ES-I3 (cell line): ENCODE data around the gene MMD.
"Not testable (repeated sequence)": the region's sequence is repeated elsewhere in the genome, so short reads cannot be mapped to it uniquely, and the experiment has no call there.

Source experiments
- H3K36me3 ChIP-seq: 2 replicates; pipeline ENCODE4 v1.6.1; 2013; ENCODE audit warnings: mild to moderate bottlenecking, low read length, control low read depth, moderate library complexity; ENCODE audit not compliant: insufficient read depth
- H3K4me1 ChIP-seq: 2 replicates; pipeline ENCODE4 v1.6.1; 2013; ENCODE audit warnings: mild to moderate bottlenecking, control low read depth, low read length; ENCODE audit not compliant: insufficient read depth
- H3K9ac ChIP-seq: 2 replicates; pipeline ENCODE4 v1.6.1; 2013; ENCODE audit warnings: low read depth, mild to moderate bottlenecking, low read length, moderate library complexity
- H3K9me3 ChIP-seq: 2 replicates; pipeline ENCODE4 v1.6.1; 2013; ENCODE audit warnings: mild to moderate bottlenecking, low read length, moderate library complexity; ENCODE audit not compliant: control insufficient read depth, insufficient read depth

MMD gene

GRCh38 chr17:55405600-55405999 lies 16.0 kb downstream of the MMD start:
- Histone ChIP-seq H3K36me3 (peaks cover 28% of the 10 kb centered on the region), H3K4me1 (no peaks in the 10 kb centered on the region), H3K9ac (no peak overlapping the region), H3K9me3 (no peaks in the 10 kb centered on the region)

DNA sequence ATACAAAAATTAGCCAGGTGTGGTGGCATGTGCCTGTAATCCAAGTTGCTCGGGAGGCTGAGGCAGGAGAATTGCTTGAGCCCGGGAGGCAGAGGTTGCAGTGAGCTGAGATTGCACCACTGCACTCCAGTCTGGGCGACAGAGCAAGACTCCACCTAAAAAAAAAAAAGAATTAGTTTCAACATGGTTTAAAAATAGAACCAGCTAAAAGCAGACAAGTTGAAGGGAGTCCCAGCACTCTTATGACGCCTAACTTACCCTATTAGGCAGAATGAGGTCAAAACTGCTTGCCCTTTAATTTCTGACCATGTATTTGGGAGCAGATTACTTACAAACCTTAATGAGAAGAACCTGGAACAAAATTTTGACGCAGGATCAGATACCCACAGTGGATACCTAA lies 17.4 kb downstream of the MMD start:
- H3K4me1 ChIP-seq, H3K9ac ChIP-seq, H3K9me3 ChIP-seq: not testable (repeated sequence)
- H3K36me3 ChIP-seq, result peaks cover 32% of the 10 kb centered on the region

- peaks cover 33% of the 10 kb centered on the region for H3K36me3 ChIP-seq
- no peaks in the 10 kb centered on the region for H3K4me1 ChIP-seq
- H3K9me3 ChIP-seq, result no peaks in the 10 kb centered on the region
- H3K9ac ChIP-seq, result no peak overlapping the region
Observed at GRCh38 chr17:55402374-55402773, 19.3 kb downstream of the MMD start.

- Histone ChIP-seq H3K9ac (no peak overlapping the region), H3K36me3 (peaks cover 31% of the 10 kb centered on the region), H3K9me3 (no peaks in the 10 kb centered on the region), H3K4me1 (no peaks in the 10 kb centered on the region)
Observed at GRCh38 chr17:55398689-55399088, 22.9 kb downstream of the MMD start.

GRCh38 chr17:55395803-55396505 lies 25.7 kb downstream of the MMD start:
- Histone ChIP-seq H3K9me3 (no peaks in the 10 kb centered on the region), H3K36me3 (peaks cover 35% of the 10 kb centered on the region), H3K9ac (no peak overlapping the region), H3K4me1 (no peaks in the 10 kb centered on the region)

GRCh38 chr17:55394357-55395021 lies 27.1 kb downstream of the MMD start:
- Histone ChIP-seq H3K4me1 (no peaks in the 10 kb centered on the region), H3K36me3 (peaks cover 24% of the 10 kb centered on the region), H3K9ac (no peak overlapping the region), H3K9me3 (no peaks in the 10 kb centered on the region)

DNA sequence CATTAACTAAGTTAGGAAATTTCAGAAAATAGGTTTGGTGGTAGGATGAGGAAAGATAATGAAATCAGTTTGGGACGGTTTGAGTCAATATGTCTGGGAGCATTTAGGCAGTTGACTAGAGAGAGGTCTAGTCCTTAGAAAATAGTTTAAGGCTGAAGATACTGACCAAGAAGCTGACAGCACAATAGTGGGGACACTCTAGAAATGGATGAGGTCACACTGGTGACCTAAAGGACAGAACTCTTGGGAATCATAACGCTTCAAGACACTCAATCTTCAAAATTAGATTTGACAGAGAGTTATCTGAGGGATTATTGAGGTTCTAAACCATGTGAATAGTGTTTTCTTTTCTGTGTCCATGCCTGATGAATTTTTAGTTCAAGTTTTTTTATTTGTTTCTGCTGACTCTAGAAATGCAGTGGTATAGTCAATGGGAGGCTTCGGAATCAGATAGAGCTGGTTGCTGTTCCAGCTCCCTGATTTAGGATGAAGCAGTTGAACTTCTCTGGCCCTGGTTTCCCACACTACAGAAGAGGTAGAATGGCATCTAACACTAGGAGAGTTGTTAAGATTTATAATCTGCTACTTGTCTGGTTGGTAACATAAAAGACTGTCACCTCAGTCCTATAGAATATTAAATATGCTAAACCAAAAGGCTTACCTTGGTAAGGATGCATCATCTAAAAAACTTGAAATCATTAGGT lies 29.7 kb downstream of the MMD start:
- no peaks in the 10 kb centered on the region for H3K9me3 ChIP-seq
- H3K4me1 ChIP-seq, result no peaks in the 10 kb centered on the region
- no peak overlapping the region for H3K9ac ChIP-seq
- H3K36me3 ChIP-seq, result peaks cover 11% of the 10 kb centered on the region

- no peak overlapping the region for H3K9ac ChIP-seq
- H3K9me3 ChIP-seq, result no peaks in the 10 kb centered on the region
- H3K36me3 ChIP-seq, result peaks cover 11% of the 10 kb centered on the region
- H3K4me1 ChIP-seq, result no peaks in the 10 kb centered on the region
Observed at GRCh38 chr17:55391244-55391757, 30.3 kb downstream of the MMD start.

- no peak overlapping the region for H3K9ac ChIP-seq
- no peaks in the 10 kb centered on the region for H3K9me3 ChIP-seq
- peaks cover 11% of the 10 kb centered on the region for H3K36me3 ChIP-seq
- H3K4me1 ChIP-seq, result no peaks in the 10 kb centered on the region
Observed at GRCh38 chr17:55390364-55390977, 31.2 kb downstream of the MMD start.

GRCh38 chr17:55389715-55390114 lies 31.9 kb downstream of the MMD start:
- not testable (repeated sequence) for H3K4me1 ChIP-seq

GRCh38 chr17:55388842-55389241 lies 32.8 kb downstream of the MMD start:
- no peaks in the 10 kb centered on the region for H3K4me1 ChIP-seq
- no peak overlapping the region for H3K9ac ChIP-seq
- no peaks in the 10 kb centered on the region for H3K9me3 ChIP-seq
- H3K36me3 ChIP-seq, result peaks cover 4% of the 10 kb centered on the region; the same call in 1 of the 2 replicates

More at GRCh38 chr17:55389715-55390114, 31.9 kb downstream of the MMD start:
- H3K9ac ChIP-seq, H3K9me3 ChIP-seq: not testable (repeated sequence)
- H3K36me3 ChIP-seq, result peaks cover 11% of the 10 kb centered on the region

DNA sequence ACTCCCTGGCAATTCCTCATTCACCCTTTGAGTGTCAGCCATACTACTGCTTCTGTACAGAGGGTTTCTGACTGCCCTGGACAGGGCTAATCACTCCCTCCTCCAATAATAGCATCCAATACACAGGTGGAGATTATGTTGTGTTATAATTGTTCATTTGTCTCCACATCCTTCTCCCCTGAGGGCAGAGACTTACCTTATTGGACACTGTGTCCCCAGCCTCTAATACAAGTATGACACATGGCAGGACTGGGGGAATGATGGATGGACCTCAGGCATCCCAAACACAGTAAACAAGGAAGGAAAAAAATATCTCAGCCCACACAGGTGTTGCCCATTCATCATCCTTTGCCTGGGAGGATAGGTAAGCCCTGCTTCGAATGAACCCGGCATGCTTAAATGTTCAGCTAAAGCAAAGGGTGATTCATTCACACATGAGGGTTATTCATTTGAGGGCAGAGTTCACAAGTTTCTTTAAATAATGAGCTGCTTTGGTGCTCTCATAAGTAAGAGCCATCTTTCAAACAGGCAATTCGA lies 34.8 kb downstream of the MMD start:
- Histone ChIP-seq H3K9me3 (no peaks in the 10 kb centered on the region), H3K9ac (no peak overlapping the region), H3K36me3 (no peaks in the 10 kb centered on the region), H3K4me1 (no peaks in the 10 kb centered on the region)

DNA sequence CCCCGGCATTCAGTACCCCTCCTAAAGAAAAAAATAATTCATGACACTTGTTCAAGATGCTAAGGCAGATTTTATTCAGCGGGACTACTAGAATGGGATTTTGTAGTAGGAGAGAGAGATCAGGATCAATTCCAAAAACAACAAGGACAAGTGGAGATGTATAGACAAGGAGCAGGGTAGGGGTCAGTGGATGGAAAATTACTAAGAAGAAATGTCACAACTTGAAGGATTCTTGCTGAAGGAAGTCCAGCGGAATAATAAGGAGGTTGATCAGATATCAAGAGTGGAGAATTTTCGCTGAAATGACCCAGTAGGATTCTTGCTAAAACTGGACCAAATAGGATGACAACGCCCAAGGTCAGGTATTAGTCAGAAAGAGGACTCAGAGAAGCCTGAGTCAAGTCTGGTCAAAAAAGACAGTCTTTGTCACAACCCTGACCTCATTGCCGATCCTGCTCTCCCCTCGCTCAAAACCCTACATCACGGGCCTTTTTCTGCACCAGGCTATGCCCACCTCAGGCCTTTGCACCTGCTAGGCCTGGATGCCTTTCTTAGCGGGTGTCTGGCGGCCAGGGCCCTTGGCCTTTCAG lies 36.9 kb downstream of the MMD start:
- Histone ChIP-seq H3K36me3 (no peaks in the 10 kb centered on the region), H3K9ac (no peak overlapping the region), H3K9me3 (no peaks in the 10 kb centered on the region)

More for the DNA sequence above, 36.9 kb downstream of the MMD start:
- no peaks in the 10 kb centered on the region for H3K4me1 ChIP-seq
